GM23248 (cell line): Measurements from ENCODE around the gene SERPINA6.

Experiments
- EZH2 ChIP-seq: fragments of 200-600 bp; sonication (generic); IDR thresholded peaks from 2 replicates; pipeline ENCODE4 v1.6.1; 2018; ENCODE audit warnings: antibody characterized with exemption, mild to moderate bottlenecking; ENCODE audit not compliant: insufficient read depth, poor library complexity, severe bottlenecking
- EZH2phosphoT487 ChIP-seq: fragments of 200-600 bp; sonication (generic); IDR thresholded peaks from 2 replicates; pipeline ENCODE4 v1.6.1; 2018; ENCODE audit warnings: antibody characterized with exemption, moderate library complexity, mild to moderate bottlenecking, low read depth; ENCODE audit not compliant: insufficient read depth

DNA sequence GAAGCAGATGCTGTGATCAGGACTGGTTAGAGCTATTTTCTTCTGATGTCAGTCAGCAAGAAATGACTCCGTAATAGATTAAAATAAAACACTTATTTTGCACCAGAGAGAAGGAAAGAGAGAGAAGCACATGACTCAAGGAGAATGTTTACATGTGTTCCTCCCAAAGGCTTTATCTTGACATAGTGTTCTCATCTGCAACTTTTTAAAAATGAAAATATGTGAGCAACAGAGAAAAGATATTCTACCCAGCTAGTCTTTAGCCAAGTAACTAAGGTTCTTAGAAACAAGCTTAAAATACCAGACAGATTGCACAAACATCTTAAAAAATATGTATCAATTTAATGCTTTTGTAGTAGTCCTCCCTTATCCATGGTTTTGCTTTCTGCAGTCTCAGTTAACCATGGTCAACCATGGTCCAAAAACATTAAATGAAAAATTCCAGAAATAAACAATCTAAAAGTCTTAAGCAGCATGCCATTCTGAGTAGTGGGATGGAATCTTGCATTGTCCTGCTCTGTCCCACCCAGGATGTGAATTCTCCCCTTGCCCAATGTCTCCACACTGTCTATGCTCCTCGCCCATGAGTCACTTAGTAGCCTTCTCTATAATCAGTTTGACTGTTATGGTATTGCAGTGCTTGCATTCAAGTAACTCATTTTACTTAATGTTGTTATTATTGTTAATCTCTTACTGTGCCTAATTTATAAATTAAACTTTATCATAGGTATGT is 40.0 kb downstream of the SERPINA6 start:
- TF ChIP-seq EZH2phosphoT487 (no peak), EZH2 (no peak)
